ENCODE results near the gene CFAP251.

The CFAP251 gene

GRCh38 chr12:122046145-122046544 lies 127.8 kb downstream of the CFAP251 start:
- no peak for DNase-seq (ENCODE audit: low read depth)
- no peak overlapping the region for H3K4me3 ChIP-seq (ENCODE audit: low read depth, low read length)
- no peak for TF ChIP-seq CTCF (IDR thresholded peaks at IDR 0.05; ENCODE audit: insufficient read depth, low read depth, low read length, missing control alignments)

- no peak for TF ChIP-seq CTCF (IDR thresholded peaks at IDR 0.05; ENCODE audit: insufficient read depth, low read depth, low read length, missing control alignments)
- H3K4me3 ChIP-seq (ENCODE audit: low read depth, low read length) = no peak overlapping the region
- DNase-seq (ENCODE audit: low read depth) = no peak
These were observed 129.8 kb downstream of the CFAP251 start for GRCh38 chr12:122048151-122048550.

GRCh38 chr12:122049827-122050226 lies 131.4 kb downstream of the CFAP251 start:
- no peak for TF ChIP-seq CTCF (IDR thresholded peaks at IDR 0.05; ENCODE audit: insufficient read depth, low read depth, low read length, missing control alignments)
- no peak overlapping the region for H3K4me3 ChIP-seq (ENCODE audit: low read depth, low read length)
- no peak for DNase-seq (ENCODE audit: low read depth)

- no peak for TF ChIP-seq CTCF (IDR thresholded peaks at IDR 0.05; ENCODE audit: insufficient read depth, low read depth, low read length, missing control alignments)
These were observed 132.3 kb downstream of the CFAP251 start for GRCh38 chr12:122050706-122051105.

GRCh38 chr12:122051231-122051876 lies 133.0 kb downstream of the CFAP251 start:
- DNase-seq (ENCODE audit: low read depth) = no peak
- no peak overlapping the region for H3K4me3 ChIP-seq (ENCODE audit: low read depth, low read length)
- no peak for TF ChIP-seq CTCF (IDR thresholded peaks at IDR 0.05; ENCODE audit: insufficient read depth, low read depth, low read length, missing control alignments)

More at GRCh38 chr12:122050706-122051105, 132.3 kb downstream of the CFAP251 start:
- H3K4me3 ChIP-seq (ENCODE audit: low read depth, low read length) = no peak overlapping the region
- no peak for DNase-seq (ENCODE audit: low read depth)

GRCh38 chr12:122052285-122052684 lies 133.9 kb downstream of the CFAP251 start:
- TF ChIP-seq CTCF (IDR thresholded peaks at IDR 0.05; ENCODE audit: insufficient read depth, low read depth, low read length, missing control alignments) = no peak
- no peak for DNase-seq (ENCODE audit: low read depth)
- no peak overlapping the region for H3K4me3 ChIP-seq (ENCODE audit: low read depth, low read length)
